ENCODE results near the gene OPCML. TPM values are rescaled to one million over a fixed set of nuclear protein-coding genes. Genes with fewer than 3 reads are reported as not detected.

The OPCML gene
- total RNA-seq, 3 donors from 2014 or later (not counting 1 experiment from before 2014, with no cell fraction given), result not detected

DNA sequence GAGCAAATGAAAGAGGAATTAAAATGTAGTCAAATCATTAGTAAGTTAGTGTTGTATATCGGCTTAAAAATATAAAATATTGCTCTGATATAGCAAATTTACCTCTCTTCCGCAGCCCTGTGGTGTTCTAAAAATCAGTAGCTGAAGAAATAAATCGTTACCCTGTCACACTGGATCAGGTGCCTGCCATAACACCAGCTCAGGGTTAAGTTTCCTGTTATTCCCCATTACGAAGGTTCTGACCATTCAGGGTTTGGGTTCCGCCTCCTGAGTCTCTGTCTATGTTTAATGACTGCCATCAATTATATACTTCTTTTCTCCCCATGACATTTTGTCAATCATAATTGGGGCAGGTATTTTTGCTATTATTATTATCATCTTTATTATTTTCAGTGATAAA lies 658.5 kb downstream of the OPCML start:
- intact Hi-C loops (cut with micrococcal nuclease), result loop anchor here (10.0 kb wide), 1 partner anchor 59 kb away; no protein-coding TSS in a partner anchor
- Histone ChIP-seq H3K4me1 (ENCODE audit: control insufficient read depth, insufficient read depth, low read length) (no peaks in the 10 kb centered on the region), H3K27ac (ENCODE audit: low read length) (no peak overlapping the region), H3K36me3 (ENCODE audit: control insufficient read depth, insufficient read depth, low read length) (no peaks in the 10 kb centered on the region), H3K9me3 (ENCODE audit: control insufficient read depth, insufficient read depth, low read length) (no peaks in the 10 kb centered on the region), H3K4me3 (ENCODE audit: low read length) (no peak overlapping the region), H3K27me3 (ENCODE audit: control insufficient read depth, insufficient read depth, low read length) (no peaks in the 10 kb centered on the region)
- 47% methylated on average over 4 of the region's 5 CpGs for WGBS (ENCODE audit: insufficient coverage)
- no peak for DNase-seq
- no peak overlapping the region for H3K4me3 Mint-ChIP-seq
- no peaks in the 10 kb centered on the region for H3K4me1 Mint-ChIP-seq
- no peak overlapping the region for H3K27ac Mint-ChIP-seq
- TF ChIP-seq, protein P1, sequence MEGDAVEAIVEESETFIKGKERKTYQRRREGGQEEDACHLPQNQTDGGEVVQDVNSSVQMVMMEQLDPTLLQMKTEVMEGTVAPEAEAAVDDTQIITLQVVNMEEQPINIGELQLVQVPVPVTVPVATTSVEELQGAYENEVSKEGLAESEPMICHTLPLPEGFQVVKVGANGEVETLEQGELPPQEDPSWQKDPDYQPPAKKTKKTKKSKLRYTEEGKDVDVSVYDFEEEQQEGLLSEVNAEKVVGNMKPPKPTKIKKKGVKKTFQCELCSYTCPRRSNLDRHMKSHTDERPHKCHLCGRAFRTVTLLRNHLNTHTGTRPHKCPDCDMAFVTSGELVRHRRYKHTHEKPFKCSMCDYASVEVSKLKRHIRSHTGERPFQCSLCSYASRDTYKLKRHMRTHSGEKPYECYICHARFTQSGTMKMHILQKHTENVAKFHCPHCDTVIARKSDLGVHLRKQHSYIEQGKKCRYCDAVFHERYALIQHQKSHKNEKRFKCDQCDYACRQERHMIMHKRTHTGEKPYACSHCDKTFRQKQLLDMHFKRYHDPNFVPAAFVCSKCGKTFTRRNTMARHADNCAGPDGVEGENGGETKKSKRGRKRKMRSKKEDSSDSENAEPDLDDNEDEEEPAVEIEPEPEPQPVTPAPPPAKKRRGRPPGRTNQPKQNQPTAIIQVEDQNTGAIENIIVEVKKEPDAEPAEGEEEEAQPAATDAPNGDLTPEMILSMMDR (IDR thresholded peaks at IDR 0.05), result no peak
- H3K9me3 Mint-ChIP-seq, result peaks cover 2 to 3% of the 10 kb centered on the region in 2 donors
- peaks cover 0 to 2% of the 10 kb centered on the region in 2 donors for H3K27me3 Mint-ChIP-seq (ENCODE audit: low read depth in 2 of 2)
- ATAC-seq, result no peak
- H3K36me3 Mint-ChIP-seq, result no peaks in the 10 kb centered on the region

DNA sequence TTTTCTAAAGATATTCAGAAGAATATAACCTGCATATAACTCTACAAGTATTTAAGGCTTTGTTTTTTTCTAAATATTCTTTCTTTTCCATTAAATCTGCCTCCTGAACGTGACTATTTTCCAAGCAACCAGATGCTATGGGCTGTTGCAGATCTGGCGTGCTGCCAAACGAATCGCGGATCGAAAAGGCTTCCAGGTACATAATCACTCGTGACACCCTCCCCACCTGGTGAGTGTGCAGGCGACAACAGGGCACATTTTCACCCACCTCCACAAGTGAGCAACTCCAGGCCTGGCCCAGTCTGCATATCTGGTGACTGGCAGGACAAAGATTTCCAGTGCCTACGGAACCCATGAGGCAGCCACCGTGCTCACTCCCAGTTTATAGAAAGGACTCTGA lies 660.1 kb downstream of the OPCML start:
- peaks cover 3 to 4% of the 10 kb centered on the region in 2 donors for H3K9me3 Mint-ChIP-seq
- no peaks in the 10 kb centered on the region for H3K36me3 Mint-ChIP-seq
- intact Hi-C loops (cut with micrococcal nuclease), result loop anchor here (10.0 kb wide), 1 partner anchor 57 kb away; no protein-coding TSS in a partner anchor
- Histone ChIP-seq H3K4me1 (ENCODE audit: control insufficient read depth, insufficient read depth, low read length) (no peaks in the 10 kb centered on the region), H3K27ac (ENCODE audit: low read length) (no peak overlapping the region), H3K36me3 (ENCODE audit: control insufficient read depth, insufficient read depth, low read length) (no peaks in the 10 kb centered on the region), H3K9me3 (ENCODE audit: control insufficient read depth, insufficient read depth, low read length) (no peaks in the 10 kb centered on the region), H3K4me3 (ENCODE audit: low read length) (no peak overlapping the region), H3K27me3 (ENCODE audit: control insufficient read depth, insufficient read depth, low read length) (no peaks in the 10 kb centered on the region)
- whole genome bisulfite sequencing (ENCODE audit: insufficient coverage), result 91% methylated on average over 10 of the region's 10 CpGs
- H3K4me3 Mint-ChIP-seq, result no peak overlapping the region
- DNase-seq, result no peak
- ATAC-seq, result no peak
- H3K4me1 Mint-ChIP-seq, result no peaks in the 10 kb centered on the region
- H3K27me3 Mint-ChIP-seq (ENCODE audit: low read depth in 2 of 2), result peaks cover 0 to 2% of the 10 kb centered on the region in 2 donors
- TF ChIP-seq, protein P1 (IDR thresholded peaks at IDR 0.05), result no peak
- no peak overlapping the region for H3K27ac Mint-ChIP-seq

DNA sequence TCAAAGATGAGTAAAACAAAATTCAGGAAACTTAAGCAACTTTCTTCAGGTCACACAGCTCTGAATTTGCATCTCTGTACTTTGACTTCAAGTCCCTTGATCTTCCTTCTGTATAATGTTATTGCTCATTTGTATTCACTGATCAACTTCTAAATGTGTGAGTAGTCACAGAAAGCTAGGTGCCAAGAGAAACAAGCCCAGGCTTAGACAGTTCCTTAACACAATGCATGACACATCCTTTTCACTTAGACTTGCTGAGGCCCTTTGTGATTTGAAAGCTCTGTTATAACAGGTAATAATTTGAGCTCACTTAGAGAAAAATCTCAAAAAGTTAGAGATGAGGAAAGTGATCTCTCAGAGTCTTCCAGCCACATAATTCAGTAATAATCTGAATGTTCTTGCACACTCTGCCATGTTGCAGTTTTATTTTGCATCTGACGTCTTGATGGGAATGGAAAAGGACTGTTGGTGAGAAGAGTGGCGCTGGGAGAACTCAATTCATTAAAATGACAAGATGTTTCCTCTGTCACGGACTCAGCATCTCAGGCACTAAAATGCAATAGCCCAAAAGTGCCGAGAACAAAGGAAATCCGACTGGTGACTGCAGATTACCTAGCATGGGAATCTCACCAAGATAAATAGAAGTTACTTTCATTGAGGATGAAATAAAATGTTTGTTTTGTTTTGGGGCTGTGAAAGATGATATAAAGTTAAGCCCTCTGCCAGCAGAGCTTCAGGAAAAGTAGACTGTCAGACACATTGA lies 665.3 kb downstream of the OPCML start:
- DNase-seq (no peak), ATAC-seq (no peak)
- H3K27me3 Mint-ChIP-seq (ENCODE audit: low read depth in 2 of 2), result no peaks in the 10 kb centered on the region
- Histone ChIP-seq H3K4me1 (ENCODE audit: control insufficient read depth, insufficient read depth, low read length) (no peaks in the 10 kb centered on the region), H3K36me3 (ENCODE audit: control insufficient read depth, insufficient read depth, low read length) (no peaks in the 10 kb centered on the region), H3K27ac (ENCODE audit: low read length) (no peak overlapping the region), H3K27me3 (ENCODE audit: control insufficient read depth, insufficient read depth, low read length) (no peaks in the 10 kb centered on the region), H3K9me3 (ENCODE audit: control insufficient read depth, insufficient read depth, low read length) (no peaks in the 10 kb centered on the region), H3K4me3 (ENCODE audit: low read length) (no peak overlapping the region)
- 23% methylated on average over 5 of the region's 5 CpGs for WGBS (ENCODE audit: insufficient coverage)
- TF ChIP-seq, protein P1 (IDR thresholded peaks at IDR 0.05), result no peak
- intact Hi-C loops (cut with micrococcal nuclease), result no loop called here
- H3K36me3 Mint-ChIP-seq, result no peaks in the 10 kb centered on the region
- no peak overlapping the region for H3K27ac Mint-ChIP-seq
- no peak overlapping the region for H3K4me3 Mint-ChIP-seq
- H3K4me1 Mint-ChIP-seq, result no peaks in the 10 kb centered on the region
- H3K9me3 Mint-ChIP-seq, result peaks cover 0 to 3% of the 10 kb centered on the region in 2 donors

Data from natural killer cell (primary cell).